Stomach (tissue), 4 donors: ENCODE data around the gene VEGFB.

Experiments
- POLR2AphosphoS5 ChIP-seq, 3 donors: sonication (generic); formaldehyde crosslinking; IDR thresholded peaks; one replicate each; pipeline ENCODE4 v1.6.1; 2016; ENCODE audit warnings: antibody characterized with exemption in 3 of 3
- TF ChIP-seq, protein P1 (sequence below), 7 experiments: fragments of 450-650 bp in 4 of 7; fragments of 200-600 bp in 3 of 7; sonication (generic) in 3 of 7; IDR thresholded peaks; one replicate each; pipeline ENCODE4 v1.5.1; 2016 to 2019; ENCODE audit warnings: antibody characterized with exemption in 7 of 7, control low read depth in 2 of 7, mild to moderate bottlenecking in 1 of 7

- TF ChIP-seq, protein P1, sequence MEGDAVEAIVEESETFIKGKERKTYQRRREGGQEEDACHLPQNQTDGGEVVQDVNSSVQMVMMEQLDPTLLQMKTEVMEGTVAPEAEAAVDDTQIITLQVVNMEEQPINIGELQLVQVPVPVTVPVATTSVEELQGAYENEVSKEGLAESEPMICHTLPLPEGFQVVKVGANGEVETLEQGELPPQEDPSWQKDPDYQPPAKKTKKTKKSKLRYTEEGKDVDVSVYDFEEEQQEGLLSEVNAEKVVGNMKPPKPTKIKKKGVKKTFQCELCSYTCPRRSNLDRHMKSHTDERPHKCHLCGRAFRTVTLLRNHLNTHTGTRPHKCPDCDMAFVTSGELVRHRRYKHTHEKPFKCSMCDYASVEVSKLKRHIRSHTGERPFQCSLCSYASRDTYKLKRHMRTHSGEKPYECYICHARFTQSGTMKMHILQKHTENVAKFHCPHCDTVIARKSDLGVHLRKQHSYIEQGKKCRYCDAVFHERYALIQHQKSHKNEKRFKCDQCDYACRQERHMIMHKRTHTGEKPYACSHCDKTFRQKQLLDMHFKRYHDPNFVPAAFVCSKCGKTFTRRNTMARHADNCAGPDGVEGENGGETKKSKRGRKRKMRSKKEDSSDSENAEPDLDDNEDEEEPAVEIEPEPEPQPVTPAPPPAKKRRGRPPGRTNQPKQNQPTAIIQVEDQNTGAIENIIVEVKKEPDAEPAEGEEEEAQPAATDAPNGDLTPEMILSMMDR (IDR thresholded peaks at IDR 0.05): no peak
- no peak for TF ChIP-seq POLR2AphosphoS5 (IDR thresholded peaks at IDR 0.05)
Observed at GRCh38 chr11:64238999-64239398, 4.6 kb downstream of the VEGFB start.
